GM18873 (cell line): Measurements from ENCODE around the gene SPTB.

Experiments
- ATAC-seq: cut with Tn5 transposase; IDR thresholded peaks from one replicate; pipeline ENCODE4 v1.9.1; 2021; ENCODE audit warnings: mild to moderate bottlenecking, moderate library complexity, moderate number of reproducible peaks; ENCODE audit not compliant: unreplicated experiment, low FRiP score

Gene SPTB

GRCh38 chr14:64855721-64856528 is 23.8 kb downstream of the SPTB start:
- no peak for ATAC-seq

GRCh38 chr14:64850369-64851137 is 29.2 kb downstream of the SPTB start:
- no peak for ATAC-seq

DNA sequence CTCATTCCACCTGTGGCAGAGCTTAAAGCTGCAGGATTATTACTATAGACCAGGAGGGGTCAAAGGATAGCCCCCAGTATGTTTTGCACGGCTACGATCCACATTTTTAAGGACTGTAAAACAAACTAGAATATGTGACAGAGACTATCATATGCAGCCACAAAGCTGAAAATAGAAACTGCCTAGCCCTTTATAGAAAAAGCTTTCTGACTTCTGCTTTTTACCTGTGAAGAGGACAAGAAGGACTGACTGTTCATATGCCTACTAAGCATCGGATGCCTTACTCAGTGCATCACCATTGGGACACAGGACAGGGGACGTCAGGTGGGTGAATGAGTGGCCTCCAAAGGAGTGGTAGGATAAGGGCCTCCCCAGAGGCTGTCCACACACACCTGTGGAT is 29.8 kb downstream of the SPTB start:
- no peak for ATAC-seq

- ATAC-seq = no peak
These were observed 31.5 kb downstream of the SPTB start for GRCh38 chr14:64848239-64848638.

- ATAC-seq = no peak
These were observed 33.4 kb downstream of the SPTB start for GRCh38 chr14:64846319-64846718.

- ATAC-seq = no peak
These were observed 33.8 kb downstream of the SPTB start for GRCh38 chr14:64845878-64846277.

DNA sequence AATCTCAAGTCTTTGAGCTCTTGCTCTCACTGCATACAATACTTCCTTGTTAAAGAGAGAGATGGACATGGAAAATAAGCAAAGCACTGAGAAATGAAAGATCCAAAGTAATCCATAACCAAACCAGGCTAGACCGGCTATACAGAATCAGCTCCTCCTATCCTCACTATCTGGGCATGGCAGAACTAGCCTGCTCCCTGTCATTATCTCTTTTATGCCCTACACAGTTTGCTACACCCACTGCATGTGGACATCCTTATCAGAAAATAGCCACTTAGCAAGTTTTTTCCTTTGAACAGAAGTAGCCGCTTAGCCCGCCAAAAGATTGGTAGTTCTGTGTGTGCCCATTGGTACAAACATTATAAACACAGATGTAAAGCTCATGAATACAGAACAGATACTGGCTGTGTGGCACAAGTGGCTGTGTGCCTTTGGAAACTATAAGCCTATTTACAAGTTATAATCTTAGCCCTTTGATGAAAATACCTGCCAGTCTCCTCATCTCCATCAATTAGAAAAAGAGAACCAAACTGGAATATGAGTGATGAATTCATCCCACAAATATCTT is 34.7 kb downstream of the SPTB start:
- ATAC-seq = no peak

DNA sequence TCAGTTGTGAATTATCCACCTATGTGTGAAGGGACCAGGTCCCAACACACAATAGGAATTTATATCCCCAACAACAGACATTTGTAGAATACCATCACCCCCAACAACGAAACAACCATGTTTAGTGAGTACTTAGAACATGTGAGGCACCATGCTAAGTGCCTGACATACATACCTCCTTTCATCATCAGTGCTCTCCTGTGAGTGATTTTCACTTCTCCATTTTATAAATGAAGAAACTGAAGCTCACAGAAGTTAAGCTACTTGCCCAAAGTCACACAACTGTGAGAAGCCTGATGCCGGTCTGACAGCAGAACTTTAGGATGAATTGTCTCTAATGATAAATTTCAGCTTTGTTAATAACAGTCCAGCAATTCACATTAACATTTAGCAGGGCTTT is 35.4 kb downstream of the SPTB start:
- no peak for ATAC-seq

- no peak for ATAC-seq
These were observed 36.2 kb downstream of the SPTB start for GRCh38 chr14:64843548-64843947.

DNA sequence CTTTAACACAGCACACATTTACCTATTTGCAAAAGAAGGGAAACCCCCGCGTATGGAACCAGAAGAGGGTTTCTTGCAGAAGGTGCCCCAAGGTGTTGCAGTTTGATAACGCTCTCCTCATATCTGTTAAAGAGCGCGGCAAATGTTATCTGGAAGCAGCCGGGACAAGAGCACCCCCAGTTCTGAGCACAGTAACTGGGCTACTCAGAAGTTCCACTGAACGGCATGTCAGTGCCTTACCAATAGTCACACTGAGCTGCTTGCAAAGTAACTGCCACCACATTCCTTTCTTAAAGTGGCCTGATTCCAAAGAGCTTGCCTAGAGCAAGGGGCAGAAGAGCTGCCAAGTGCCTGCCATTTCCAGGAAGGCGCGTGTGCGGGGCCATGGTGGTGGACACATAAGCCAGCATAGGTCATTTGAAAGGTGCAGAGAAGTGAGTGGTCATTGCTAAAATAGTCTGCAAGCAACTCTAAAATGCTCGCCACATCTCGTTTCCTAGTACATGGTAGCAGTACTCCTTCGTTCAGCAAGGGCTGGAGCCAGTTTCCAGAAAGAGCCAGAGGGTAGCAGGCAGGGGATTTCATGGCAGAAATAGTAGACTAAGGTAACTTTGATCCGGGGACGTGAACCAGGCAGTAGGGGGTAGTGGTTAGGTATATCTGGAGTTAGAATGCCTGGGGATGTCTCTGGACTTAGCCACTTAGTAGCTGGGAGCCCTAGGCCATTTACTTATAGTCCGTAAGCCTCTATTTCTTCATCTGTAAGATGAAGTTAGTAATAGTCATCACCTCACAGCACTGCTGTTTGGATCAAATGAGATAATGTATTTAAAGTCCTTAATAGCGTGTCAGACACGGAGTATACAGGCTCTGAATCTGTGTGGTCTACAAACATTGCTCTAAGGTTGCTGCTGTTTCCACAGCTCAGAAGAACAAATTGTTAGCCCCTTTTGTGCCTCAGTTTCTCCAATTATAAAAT is 37.6 kb downstream of the SPTB start:
- no peak for ATAC-seq

DNA sequence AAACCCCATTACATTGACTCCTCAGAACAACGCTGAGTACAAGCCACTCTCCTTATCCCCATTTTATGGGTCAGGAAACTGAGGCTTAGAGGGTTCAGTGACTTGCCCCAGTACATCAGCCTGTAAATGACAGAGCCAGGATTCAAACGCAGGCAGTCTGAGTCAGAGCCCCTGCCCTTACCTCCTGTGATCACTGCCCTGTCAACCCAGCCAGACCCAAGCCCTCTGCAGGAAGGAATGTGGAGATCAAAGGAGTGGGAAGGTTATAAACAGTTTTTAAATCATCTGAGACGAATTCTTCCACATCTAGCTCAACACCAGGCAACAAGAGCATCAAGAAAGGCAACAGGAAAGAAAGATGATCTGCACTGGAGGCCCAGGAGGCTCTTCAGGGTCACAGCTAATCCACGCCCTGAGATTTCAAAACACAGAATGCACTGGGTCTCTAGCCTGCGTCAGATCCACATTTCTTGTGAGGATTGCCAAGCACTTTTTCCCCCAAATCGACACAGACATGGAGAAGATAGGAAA is 38.5 kb downstream of the SPTB start:
- no peak for ATAC-seq

GRCh38 chr14:64838656-64839055 is 41.1 kb downstream of the SPTB start:
- no peak for ATAC-seq

DNA sequence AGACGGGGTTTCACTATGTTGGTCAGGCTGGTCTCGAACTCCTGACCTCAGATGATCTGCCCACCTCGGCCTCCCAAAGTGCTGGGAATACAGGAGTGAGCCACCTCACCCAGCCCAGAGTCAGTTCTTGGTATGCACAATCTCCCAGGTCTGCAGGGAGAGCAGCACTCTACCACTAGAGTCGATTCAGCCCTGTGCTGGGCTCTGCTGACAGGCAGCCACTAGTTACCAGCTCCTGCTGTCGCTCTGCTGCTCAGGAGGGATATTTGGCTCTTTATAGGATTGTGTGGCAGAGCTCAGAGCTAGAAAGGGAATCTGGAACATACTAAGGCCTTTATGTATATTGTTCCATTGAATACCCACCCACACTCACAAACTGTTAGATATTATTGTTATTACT is 44.3 kb downstream of the SPTB start:
- ATAC-seq = no peak

DNA sequence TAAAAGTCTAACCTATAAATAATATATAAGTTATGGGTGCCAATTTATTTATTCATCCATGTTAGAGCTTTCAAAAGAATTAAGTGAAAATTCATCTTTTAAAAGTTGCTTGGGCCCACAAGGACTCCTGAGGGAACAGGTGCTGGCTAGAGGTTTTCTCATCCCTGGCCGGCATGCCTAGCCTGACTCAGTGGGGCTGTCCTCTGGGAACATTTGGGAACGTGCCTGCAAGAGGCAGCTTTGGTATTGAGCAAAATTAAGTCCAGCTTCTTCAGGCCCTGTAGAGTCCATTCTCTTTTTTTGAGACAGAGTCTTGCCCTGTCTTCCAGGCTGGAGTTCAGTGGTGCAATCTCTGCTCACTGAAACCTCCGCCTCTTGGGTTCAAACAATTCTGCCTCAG is 44.7 kb downstream of the SPTB start:
- no peak for ATAC-seq

- ATAC-seq = no peak
These were observed 48.3 kb downstream of the SPTB start for GRCh38 chr14:64831419-64831818.

GRCh38 chr14:64830961-64831360 is 48.7 kb downstream of the SPTB start:
- no peak for ATAC-seq

DNA sequence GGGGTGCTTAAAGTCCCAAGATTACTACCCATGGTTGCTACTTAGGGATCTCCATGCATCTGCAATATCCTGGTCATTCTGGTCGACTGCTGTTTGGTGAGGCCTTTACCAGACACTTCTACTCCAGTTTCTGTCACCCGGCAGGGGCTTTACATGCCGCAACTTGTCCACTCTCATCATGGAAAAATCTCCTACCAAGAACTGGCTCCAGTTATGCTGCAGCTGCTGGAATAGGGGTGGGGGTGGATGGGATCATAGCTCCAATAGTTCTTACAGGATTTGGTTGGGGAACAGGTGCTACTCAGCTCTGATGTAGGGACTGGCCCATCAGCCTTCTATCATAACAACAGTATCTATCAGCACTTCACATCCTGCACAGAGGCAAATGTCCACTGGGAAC is 51.6 kb downstream of the SPTB start:
- ATAC-seq = no peak

GRCh38 chr14:64826845-64827244 is 52.9 kb downstream of the SPTB start:
- no peak for ATAC-seq

GRCh38 chr14:64826333-64826732 is 53.4 kb downstream of the SPTB start:
- ATAC-seq = no peak

GRCh38 chr14:64825509-64825908 is 54.2 kb downstream of the SPTB start:
- no peak for ATAC-seq
